Midbrain (tissue), 1 donor: ENCODE data around the gene OR4D2.
"Not testable (repeated sequence)": the region's sequence is repeated elsewhere in the genome, so short reads cannot be mapped to it uniquely, and the experiment has no call there.

Source experiments
- DNase-seq: peaks from one replicate; lab custom pipeline; 2025; lab: John Stamatoyannopoulos, UW

The OR4D2 gene

GRCh38 chr17:58166682-58167081, at the start of gene OR4D2:
TSS of gene OR4D2 (plus strand) at chr17:58166982. CDS start at chr17:58169656, 2,674 bp downstream.
- no peak for DNase-seq

- DNase-seq, result no peak
Measured at GRCh38 chr17:58117382-58117781, 49.4 kb upstream of the OR4D2 start.

GRCh38 chr17:58119491-58119890, 47.3 kb upstream of the OR4D2 start:
- no peak for DNase-seq

- DNase-seq, result peak; percentile 0
Measured at GRCh38 chr17:58120195-58120822, 46.5 kb upstream of the OR4D2 start.

GRCh38 chr17:58121925-58122324, 44.9 kb upstream of the OR4D2 start:
- DNase-seq, result peak; percentile 0

GRCh38 chr17:58127846-58128245, 38.9 kb upstream of the OR4D2 start:
- DNase-seq, result no peak

- DNase-seq, result not testable (repeated sequence)
Measured at GRCh38 chr17:58132697-58133096, 34.1 kb upstream of the OR4D2 start.

GRCh38 chr17:58136669-58137279, 30.0 kb upstream of the OR4D2 start:
- DNase-seq, result no peak

- no peak for DNase-seq
Measured at GRCh38 chr17:58141505-58141904, 25.3 kb upstream of the OR4D2 start.

GRCh38 chr17:58143335-58143734, 23.4 kb upstream of the OR4D2 start:
- DNase-seq, result not testable (repeated sequence)

- DNase-seq, result no peak
Measured at GRCh38 chr17:58144801-58145200, 22.0 kb upstream of the OR4D2 start.

- DNase-seq, result no peak
Measured at GRCh38 chr17:58147930-58148434, 18.8 kb upstream of the OR4D2 start, which contains the start of gene OR4D1. TSS of gene OR4D1 (plus strand) at chr17:58148384. CDS start at chr17:58155154, 6,770 bp downstream.

GRCh38 chr17:58148609-58149008, 18.2 kb upstream of the OR4D2 start:
- no peak for DNase-seq

GRCh38 chr17:58150394-58150793, 16.4 kb upstream of the OR4D2 start:
- DNase-seq, result no peak

GRCh38 chr17:58153046-58153445, 13.7 kb upstream of the OR4D2 start:
- DNase-seq, result no peak

GRCh38 chr17:58153671-58154070, 13.1 kb upstream of the OR4D2 start:
- DNase-seq, result no peak

GRCh38 chr17:58156839-58157803, 9.7 kb upstream of the OR4D2 start:
- DNase-seq, result no peak

- DNase-seq, result no peak
Measured at GRCh38 chr17:58158181-58158580, 8.6 kb upstream of the OR4D2 start.

- no peak for DNase-seq
Measured at GRCh38 chr17:58161566-58161965, 5.2 kb upstream of the OR4D2 start.

GRCh38 chr17:58165981-58166380, 801 bp upstream of the OR4D2 start:
- DNase-seq, result no peak

- DNase-seq, result no peak
Measured at GRCh38 chr17:58170622-58171021, 3.8 kb downstream of the OR4D2 start.

GRCh38 chr17:58172369-58173071, 5.7 kb downstream of the OR4D2 start:
- no peak for DNase-seq
